Measurements from ENCODE around the gene ZNF480.
"Not testable (repeated sequence)": the region's sequence is repeated elsewhere in the genome, so short reads cannot be mapped to it uniquely, and the experiment has no call there.

The ZNF480 gene

DNA sequence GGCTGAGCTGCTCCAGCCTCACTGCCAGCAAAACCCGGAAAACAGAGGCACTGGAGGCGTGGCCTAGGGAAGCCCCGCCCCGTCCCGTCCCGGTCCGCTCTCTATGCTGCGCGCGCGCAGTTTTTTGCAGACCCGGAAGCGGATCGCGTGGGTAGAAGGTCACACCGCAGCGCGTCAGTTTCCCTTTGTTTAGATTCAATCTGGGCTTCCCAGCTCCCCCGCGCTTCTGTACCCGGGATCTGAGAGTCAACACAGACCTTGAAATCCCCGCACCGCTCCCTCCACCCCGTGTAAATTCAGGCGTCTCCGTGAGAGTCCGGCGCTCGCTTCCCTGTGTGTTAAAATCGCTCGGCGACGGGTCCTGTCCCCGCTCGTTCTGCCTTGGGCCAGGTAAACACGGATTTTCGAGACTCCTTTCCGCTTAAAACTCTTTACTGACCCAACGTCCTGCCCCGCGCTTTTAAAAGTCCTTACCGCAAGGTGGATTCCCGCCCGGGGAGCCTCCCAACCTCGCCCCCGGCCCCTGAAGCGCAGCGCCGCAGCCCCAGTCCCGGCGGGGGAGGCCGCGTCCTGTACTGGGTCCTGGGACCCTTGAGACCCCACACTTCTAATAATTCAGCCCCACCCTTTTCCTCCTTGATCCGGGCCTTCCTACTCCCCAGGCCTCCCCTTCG, 39.3 kb downstream of the ZNF480 start, which contains the start of gene ZNF610:
TSS of gene ZNF610 (plus strand) at position 127 of the 674 bp plus-strand sequence. CDS start 12,930 bp downstream, outside the sequence.
- H3K4me1 ChIP-seq (ENCODE audit: control insufficient read depth in 1 of 2, insufficient read depth in 2 of 2, low read length in 2 of 2) = peaks cover 0 to 6% of the 10 kb centered on the region in 2 donors
- peak within 1 kb of the TSS; percentile 17 for H3K27ac ChIP-seq (ENCODE audit: low read depth, low read length)
- H3K9ac ChIP-seq (ENCODE audit: low read depth in 1 of 2, low read length in 2 of 2) = peak within 1 kb of the TSS; percentile 78 to 82
- peaks cover 0 to 3% of the 10 kb centered on the region in 2 donors for H3K36me3 ChIP-seq (ENCODE audit: control insufficient read depth in 1 of 2, insufficient read depth in 2 of 2, low read length in 2 of 2)
- peak within 1 kb of the TSS; percentile 85 to 91 for H3K4me3 ChIP-seq (ENCODE audit: low read depth in 1 of 2, low read length in 2 of 2)
- peaks cover 27 to 31% of the 10 kb centered on the region in 2 donors for H3K9me3 ChIP-seq (ENCODE audit: control insufficient read depth in 1 of 2, low read length in 2 of 2)
- no peaks in the 10 kb centered on the region for H3K27me3 ChIP-seq (ENCODE audit: control insufficient read depth in 1 of 2, insufficient read depth in 2 of 2, low read length in 2 of 2)

DNA sequence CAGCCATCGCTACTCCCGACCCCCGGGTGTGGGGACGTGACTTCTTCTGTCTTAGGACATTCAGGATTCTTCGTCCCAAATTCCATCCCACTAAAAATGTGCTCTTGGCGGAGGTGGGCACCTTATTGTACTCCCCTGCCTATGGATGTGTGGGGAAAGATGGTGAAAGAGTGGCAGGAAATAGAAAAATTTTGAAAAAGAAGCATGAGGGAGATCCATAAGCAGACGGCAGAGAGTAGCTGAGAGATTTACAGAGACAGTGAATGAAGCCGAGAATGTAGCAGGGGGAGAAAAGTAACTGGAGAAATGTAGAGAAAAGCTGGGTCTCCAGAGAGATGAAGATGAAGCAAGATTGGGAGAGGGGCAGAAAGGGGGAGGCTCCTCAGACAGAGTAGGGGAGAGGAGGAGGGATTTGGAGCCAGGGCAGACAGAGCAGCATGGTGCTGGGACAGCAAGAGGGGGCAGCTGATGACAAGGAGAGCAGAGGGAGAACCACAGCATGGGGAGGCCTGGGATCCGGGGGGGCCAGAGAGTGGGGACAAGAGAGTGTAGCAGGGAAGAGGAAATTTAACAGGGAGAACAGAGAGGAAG, 39.9 kb downstream of the ZNF480 start:
- H3K4me3 ChIP-seq (ENCODE audit: low read depth in 1 of 2, low read length in 2 of 2) = peak overlapping the region; percentile 85 to 91
- H3K9ac ChIP-seq (ENCODE audit: low read depth in 1 of 2, low read length in 2 of 2) = peak overlapping the region; percentile 78 to 82
- peaks cover 0 to 3% of the 10 kb centered on the region in 2 donors for H3K36me3 ChIP-seq (ENCODE audit: control insufficient read depth in 1 of 2, insufficient read depth in 2 of 2, low read length in 2 of 2)
- H3K27me3 ChIP-seq (ENCODE audit: control insufficient read depth in 1 of 2, insufficient read depth in 2 of 2, low read length in 2 of 2) = no peaks in the 10 kb centered on the region
- no peak overlapping the region for H3K27ac ChIP-seq (ENCODE audit: low read depth, low read length)
- H3K4me1 ChIP-seq (ENCODE audit: control insufficient read depth in 1 of 2, insufficient read depth in 2 of 2, low read length in 2 of 2) = peaks cover 0 to 6% of the 10 kb centered on the region in 2 donors
- peaks cover 21 to 25% of the 10 kb centered on the region in 2 donors for H3K9me3 ChIP-seq (ENCODE audit: control insufficient read depth in 1 of 2, low read length in 2 of 2)

DNA sequence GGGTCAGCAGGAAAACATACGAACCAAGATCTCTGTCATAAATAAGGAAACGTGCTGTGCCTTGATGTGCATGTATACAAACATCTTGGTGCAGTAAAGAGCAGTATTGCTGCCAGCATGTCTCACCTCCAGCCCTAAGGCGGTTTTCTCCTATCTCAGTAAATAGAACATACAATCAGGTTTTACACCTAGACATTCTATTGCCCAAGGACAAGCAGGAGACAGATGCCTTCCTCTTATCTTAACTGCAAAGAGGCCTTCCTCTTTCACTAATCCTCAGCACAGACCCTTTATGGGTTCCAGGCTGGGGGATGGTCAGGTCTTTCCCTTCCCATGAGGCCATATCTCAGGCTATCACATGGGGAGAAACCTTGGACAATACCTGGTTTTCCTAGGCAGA, 42.1 kb downstream of the ZNF480 start:
- not testable (repeated sequence) for H3K9ac ChIP-seq (ENCODE audit: low read depth in 1 of 2, low read length in 2 of 2); H3K27ac ChIP-seq (ENCODE audit: low read depth, low read length); H3K4me1 ChIP-seq (ENCODE audit: control insufficient read depth in 1 of 2, insufficient read depth in 2 of 2, low read length in 2 of 2); H3K4me3 ChIP-seq (ENCODE audit: low read depth in 1 of 2, low read length in 2 of 2); H3K27me3 ChIP-seq (ENCODE audit: control insufficient read depth in 1 of 2, insufficient read depth in 2 of 2, low read length in 2 of 2); H3K36me3 ChIP-seq (ENCODE audit: control insufficient read depth in 1 of 2, insufficient read depth in 2 of 2, low read length in 2 of 2)
- peaks cover 12 to 15% of the 10 kb centered on the region in 2 donors for H3K9me3 ChIP-seq (ENCODE audit: control insufficient read depth in 1 of 2, low read length in 2 of 2)

DNA sequence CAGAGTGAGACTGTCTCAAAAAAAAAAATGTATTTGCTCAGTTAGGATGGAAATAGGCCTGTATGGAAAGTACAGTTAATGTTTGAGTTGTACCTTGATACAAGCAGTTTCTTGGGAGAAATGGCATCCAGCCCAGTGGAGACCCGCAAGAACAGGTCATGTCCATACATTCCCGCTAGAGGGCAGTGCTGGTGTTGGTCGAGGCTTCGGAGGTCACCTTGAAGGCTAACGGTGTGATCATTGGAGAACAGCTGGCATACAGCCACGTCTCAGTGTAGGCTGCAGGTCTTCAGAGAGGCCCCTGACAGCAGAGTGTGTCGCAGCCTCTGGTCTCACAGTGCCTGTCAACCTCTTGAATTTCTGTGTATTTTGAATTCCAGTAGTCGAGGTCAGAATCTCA, 46.6 kb downstream of the ZNF480 start:
- peaks cover 2 to 4% of the 10 kb centered on the region in 2 donors for H3K36me3 ChIP-seq (ENCODE audit: control insufficient read depth in 1 of 2, insufficient read depth in 2 of 2, low read length in 2 of 2)
- H3K27me3 ChIP-seq (ENCODE audit: control insufficient read depth in 1 of 2, insufficient read depth in 2 of 2, low read length in 2 of 2) = no peaks in the 10 kb centered on the region
- no peak overlapping the region for H3K4me3 ChIP-seq (ENCODE audit: low read depth in 1 of 2, low read length in 2 of 2)
- H3K9ac ChIP-seq (ENCODE audit: low read depth in 1 of 2, low read length in 2 of 2) = no peak overlapping the region
- peaks cover 11 to 18% of the 10 kb centered on the region in 2 donors for H3K9me3 ChIP-seq (ENCODE audit: control insufficient read depth in 1 of 2, low read length in 2 of 2)
- no peaks in the 10 kb centered on the region for H3K4me1 ChIP-seq (ENCODE audit: control insufficient read depth in 1 of 2, insufficient read depth in 2 of 2, low read length in 2 of 2)
- H3K27ac ChIP-seq (ENCODE audit: low read depth, low read length) = no peak overlapping the region

DNA sequence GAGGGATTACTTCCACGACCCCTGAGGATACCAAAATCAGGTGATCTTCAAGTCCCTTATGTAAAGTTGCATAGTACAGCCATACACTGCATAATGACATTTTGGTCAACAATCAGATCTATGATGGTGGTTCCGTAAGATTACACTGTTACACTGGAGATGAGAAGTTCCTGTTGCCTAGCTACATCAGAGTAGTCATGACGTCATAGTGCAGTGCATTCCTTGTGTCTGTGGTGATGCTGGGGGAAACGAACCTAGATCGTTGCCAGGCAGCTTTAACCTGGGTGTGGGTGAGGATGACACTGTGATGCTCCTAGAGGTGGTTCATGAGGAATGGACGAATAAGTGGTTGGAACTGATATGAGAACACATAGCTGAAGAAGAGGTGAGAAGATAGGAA, 48.2 kb downstream of the ZNF480 start:
- Histone ChIP-seq H3K4me3 (ENCODE audit: low read depth in 1 of 2, low read length in 2 of 2) (no peak overlapping the region), H3K36me3 (ENCODE audit: control insufficient read depth in 1 of 2, insufficient read depth in 2 of 2, low read length in 2 of 2) (peaks cover 6 to 12% of the 10 kb centered on the region in 2 donors), H3K9ac (ENCODE audit: low read depth in 1 of 2, low read length in 2 of 2) (no peak overlapping the region), H3K27ac (ENCODE audit: low read depth, low read length) (no peak overlapping the region), H3K9me3 (ENCODE audit: control insufficient read depth in 1 of 2, low read length in 2 of 2) (peaks cover 19 to 24% of the 10 kb centered on the region in 2 donors), H3K27me3 (ENCODE audit: control insufficient read depth in 1 of 2, insufficient read depth in 2 of 2, low read length in 2 of 2) (no peaks in the 10 kb centered on the region), H3K4me1 (ENCODE audit: control insufficient read depth in 1 of 2, insufficient read depth in 2 of 2, low read length in 2 of 2) (no peaks in the 10 kb centered on the region)

DNA sequence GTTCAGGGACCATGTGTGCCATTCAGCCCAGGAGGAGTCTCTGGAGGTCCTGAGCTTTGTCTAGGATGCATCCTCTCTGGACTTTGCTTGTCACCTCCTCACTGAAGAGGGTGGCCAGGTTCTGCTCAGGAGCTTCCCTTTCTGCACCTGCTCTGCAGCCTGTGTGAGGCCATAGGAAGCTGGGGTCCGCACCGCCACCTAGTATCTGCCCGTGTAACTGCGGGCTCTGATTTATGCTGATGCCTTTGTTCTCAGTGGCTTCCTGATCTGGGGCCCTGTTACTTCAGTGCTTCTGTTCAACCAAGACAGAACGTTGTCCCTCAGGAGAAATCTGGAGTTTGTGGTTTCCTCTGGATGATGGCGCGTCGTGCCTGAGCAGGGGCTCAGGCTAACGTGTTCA, 54.5 kb downstream of the ZNF480 start:
- Histone ChIP-seq H3K36me3 (ENCODE audit: control insufficient read depth in 1 of 2, insufficient read depth in 2 of 2, low read length in 2 of 2) (peaks cover 6 to 30% of the 10 kb centered on the region in 2 donors), H3K9me3 (ENCODE audit: control insufficient read depth in 1 of 2, low read length in 2 of 2) (peaks cover 25 to 32% of the 10 kb centered on the region in 2 donors), H3K9ac (ENCODE audit: low read depth in 1 of 2, low read length in 2 of 2) (no peak overlapping the region), H3K27me3 (ENCODE audit: control insufficient read depth in 1 of 2, insufficient read depth in 2 of 2, low read length in 2 of 2) (no peaks in the 10 kb centered on the region), H3K4me3 (ENCODE audit: low read depth in 1 of 2, low read length in 2 of 2) (no peak overlapping the region), H3K4me1 (ENCODE audit: control insufficient read depth in 1 of 2, insufficient read depth in 2 of 2, low read length in 2 of 2) (no peaks in the 10 kb centered on the region), H3K27ac (ENCODE audit: low read depth, low read length) (no peak overlapping the region)

DNA sequence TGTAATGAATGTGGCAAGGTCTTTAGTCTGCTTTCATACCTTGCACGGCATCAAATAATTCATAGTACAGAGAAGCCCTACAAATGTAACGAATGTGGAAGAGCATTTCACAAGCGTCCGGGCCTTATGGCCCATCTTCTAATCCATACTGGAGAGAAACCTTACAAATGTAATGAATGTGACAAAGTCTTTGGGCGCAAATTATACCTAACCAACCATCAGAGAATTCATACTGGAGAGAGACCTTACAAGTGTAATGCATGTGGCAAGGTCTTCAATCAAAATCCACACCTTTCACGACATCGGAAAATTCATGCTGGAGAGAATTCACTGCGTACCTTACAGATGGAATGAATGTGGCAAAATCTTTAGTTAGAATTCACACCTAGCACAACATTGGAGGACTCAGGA, 69.5 kb downstream of the ZNF480 start:
- H3K27ac ChIP-seq (ENCODE audit: low read depth, low read length) = no peak overlapping the region
- no peaks in the 10 kb centered on the region for H3K27me3 ChIP-seq (ENCODE audit: control insufficient read depth in 1 of 2, insufficient read depth in 2 of 2, low read length in 2 of 2)
- H3K4me1 ChIP-seq (ENCODE audit: control insufficient read depth in 1 of 2, insufficient read depth in 2 of 2, low read length in 2 of 2) = no peaks in the 10 kb centered on the region
- no peak overlapping the region for H3K9ac ChIP-seq (ENCODE audit: low read depth in 1 of 2, low read length in 2 of 2)
- H3K4me3 ChIP-seq (ENCODE audit: low read depth in 1 of 2, low read length in 2 of 2) = no peak overlapping the region
- peaks cover 0 to 11% of the 10 kb centered on the region in 2 donors for H3K36me3 ChIP-seq (ENCODE audit: control insufficient read depth in 1 of 2, insufficient read depth in 2 of 2, low read length in 2 of 2)
- peaks cover 32 to 54% of the 10 kb centered on the region in 2 donors for H3K9me3 ChIP-seq (ENCODE audit: control insufficient read depth in 1 of 2, low read length in 2 of 2)

DNA sequence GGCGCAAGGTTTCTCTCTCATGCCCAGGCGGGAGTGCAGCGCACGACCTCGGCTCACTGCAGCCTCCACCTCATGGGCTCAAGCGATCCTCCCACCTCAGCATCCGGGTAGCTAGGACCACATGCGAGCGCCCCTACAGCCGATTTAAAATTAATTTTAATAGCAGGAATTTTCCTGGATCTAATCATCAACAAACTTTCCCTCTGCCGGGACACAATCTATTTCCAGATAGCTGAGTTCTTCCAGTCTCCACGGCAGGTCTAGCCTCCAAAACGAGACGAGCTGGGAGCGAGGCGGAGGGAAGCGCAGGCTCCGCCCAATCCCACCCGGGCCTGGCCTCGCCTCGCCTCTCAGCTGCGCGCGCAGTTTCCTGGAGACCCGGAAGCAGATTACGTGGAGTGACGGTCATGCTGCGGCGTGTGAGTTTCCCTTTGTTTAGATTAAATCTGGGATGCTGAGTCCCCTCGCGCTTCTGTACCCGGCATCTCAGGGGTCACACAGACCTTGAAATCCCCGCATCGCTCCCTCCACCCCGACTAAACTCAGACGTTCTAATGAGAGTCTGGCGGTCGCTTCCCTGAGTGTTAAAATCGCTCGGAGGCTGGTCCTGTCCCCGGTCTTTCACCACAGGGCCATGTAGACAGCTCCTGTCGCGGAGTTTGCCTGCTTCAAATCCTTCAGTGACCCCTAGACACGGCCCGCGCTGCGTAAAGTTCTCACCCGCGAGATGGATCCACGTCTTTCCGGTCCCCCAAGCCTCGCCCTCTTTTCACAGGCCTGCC, 72.8 kb downstream of the ZNF480 start, which contains the start of gene ZNF880:
TSS of gene ZNF880 (plus strand) at position 365 of the 782 bp plus-strand sequence. CDS start at position 408, 43 bp downstream.
- H3K9me3 ChIP-seq (ENCODE audit: control insufficient read depth in 1 of 2, low read length in 2 of 2) = peaks cover 31 to 50% of the 10 kb centered on the region in 2 donors
- peak within 1 kb of the TSS; percentile 84 for H3K27ac ChIP-seq (ENCODE audit: low read depth, low read length)
- peak within 1 kb of the TSS; percentile 76 to 85 for H3K9ac ChIP-seq (ENCODE audit: low read depth in 1 of 2, low read length in 2 of 2)
- peak within 1 kb of the TSS; percentile 94 to 96 for H3K4me3 ChIP-seq (ENCODE audit: low read depth in 1 of 2, low read length in 2 of 2)
- H3K27me3 ChIP-seq (ENCODE audit: control insufficient read depth in 1 of 2, insufficient read depth in 2 of 2, low read length in 2 of 2) = no peaks in the 10 kb centered on the region
- peaks cover 9 to 23% of the 10 kb centered on the region in 2 donors for H3K36me3 ChIP-seq (ENCODE audit: control insufficient read depth in 1 of 2, insufficient read depth in 2 of 2, low read length in 2 of 2)
- no peaks in the 10 kb centered on the region for H3K4me1 ChIP-seq (ENCODE audit: control insufficient read depth in 1 of 2, insufficient read depth in 2 of 2, low read length in 2 of 2)

DNA sequence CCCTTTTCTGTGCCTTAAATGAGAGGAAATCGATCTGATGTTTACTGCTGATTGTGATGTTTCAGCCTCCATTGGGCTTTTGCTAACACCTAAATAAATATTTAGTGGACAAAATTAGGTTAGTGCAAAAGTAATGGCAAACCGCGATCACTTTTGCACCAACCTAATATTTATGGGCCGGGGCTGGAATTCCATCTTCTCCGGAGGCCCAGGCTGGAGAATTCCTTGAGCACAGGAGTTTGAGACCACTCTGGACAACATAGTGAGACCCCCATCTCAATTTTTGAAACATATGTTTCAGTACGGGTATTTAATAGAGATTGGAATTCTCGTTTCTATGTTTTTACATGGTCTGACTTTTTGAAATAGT, 73.4 kb downstream of the ZNF480 start:
- peak overlapping the region; percentile 94 to 96 for H3K4me3 ChIP-seq (ENCODE audit: low read depth in 1 of 2, low read length in 2 of 2)
- H3K36me3 ChIP-seq (ENCODE audit: control insufficient read depth in 1 of 2, insufficient read depth in 2 of 2, low read length in 2 of 2) = peaks cover 10 to 22% of the 10 kb centered on the region in 2 donors
- peak overlapping the region; percentile 76 to 85 for H3K9ac ChIP-seq (ENCODE audit: low read depth in 1 of 2, low read length in 2 of 2)
- H3K4me1 ChIP-seq (ENCODE audit: control insufficient read depth in 1 of 2, insufficient read depth in 2 of 2, low read length in 2 of 2) = no peaks in the 10 kb centered on the region
- H3K27me3 ChIP-seq (ENCODE audit: control insufficient read depth in 1 of 2, insufficient read depth in 2 of 2, low read length in 2 of 2) = no peaks in the 10 kb centered on the region
- peaks cover 27 to 44% of the 10 kb centered on the region in 2 donors for H3K9me3 ChIP-seq (ENCODE audit: control insufficient read depth in 1 of 2, low read length in 2 of 2)
- peak overlapping the region; percentile 84 for H3K27ac ChIP-seq (ENCODE audit: low read depth, low read length)

Measured in duodenal mucosa (tissue), 2 donors.